Neutrophil (primary cell): ENCODE data around the gene LGALS4.
A peak's percentile ranks its signal among the peaks of the same experiment; 100 is the strongest.

ENCODE experiments used
- H3K27ac ChIP-seq: fragments of 200-600 bp; sonication (generic); 2 replicates; pipeline ENCODE4 v1.5.1; 2016; ENCODE audit warnings: mild to moderate bottlenecking, moderate library complexity
- H3K27me3 ChIP-seq: fragments of 200-600 bp; sonication (generic); 2 replicates; pipeline ENCODE4 v1.6.0; 2016; ENCODE audit warnings: mild to moderate bottlenecking
- H3K36me3 ChIP-seq: fragments of 200-600 bp; sonication (generic); 2 replicates; pipeline ENCODE4 v1.5.1; 2017
- H3K4me1 ChIP-seq, 2 experiments: fragments of 200-600 bp in 1 of 2; sonication (generic) in 1 of 2; 1 replicate in 1 of 2; 2 replicates in 1 of 2; pipeline versions ENCODE4 v1.5.1 to v1.6.1; 2013 to 2016; ENCODE audit warnings: low read depth in 1 of 2, low read length in 1 of 2, mild to moderate bottlenecking in 1 of 2, moderate library complexity in 1 of 2; ENCODE audit not compliant: control insufficient read depth in 1 of 2, insufficient read depth in 1 of 2
- H3K4me3 ChIP-seq, 2 experiments: fragments of 200-600 bp in 1 of 2; sonication (generic) in 1 of 2; 1 replicate in 1 of 2; 2 replicates in 1 of 2; pipeline ENCODE4 v1.5.1; 2013 to 2016; ENCODE audit warnings: low read depth in 1 of 2, low read length in 1 of 2, mild to moderate bottlenecking in 1 of 2, moderate library complexity in 1 of 2
- H3K9me3 ChIP-seq: fragments of 200-600 bp; sonication (generic); 2 replicates; pipeline ENCODE4 v1.5.1; 2016
- CTCF ChIP-seq: fragments of 200-600 bp; sonication (generic); IDR thresholded peaks from 2 replicates; pipeline ENCODE4 v1.5.1; 2016; ENCODE audit warnings: antibody characterized with exemption

The LGALS4 gene

DNA sequence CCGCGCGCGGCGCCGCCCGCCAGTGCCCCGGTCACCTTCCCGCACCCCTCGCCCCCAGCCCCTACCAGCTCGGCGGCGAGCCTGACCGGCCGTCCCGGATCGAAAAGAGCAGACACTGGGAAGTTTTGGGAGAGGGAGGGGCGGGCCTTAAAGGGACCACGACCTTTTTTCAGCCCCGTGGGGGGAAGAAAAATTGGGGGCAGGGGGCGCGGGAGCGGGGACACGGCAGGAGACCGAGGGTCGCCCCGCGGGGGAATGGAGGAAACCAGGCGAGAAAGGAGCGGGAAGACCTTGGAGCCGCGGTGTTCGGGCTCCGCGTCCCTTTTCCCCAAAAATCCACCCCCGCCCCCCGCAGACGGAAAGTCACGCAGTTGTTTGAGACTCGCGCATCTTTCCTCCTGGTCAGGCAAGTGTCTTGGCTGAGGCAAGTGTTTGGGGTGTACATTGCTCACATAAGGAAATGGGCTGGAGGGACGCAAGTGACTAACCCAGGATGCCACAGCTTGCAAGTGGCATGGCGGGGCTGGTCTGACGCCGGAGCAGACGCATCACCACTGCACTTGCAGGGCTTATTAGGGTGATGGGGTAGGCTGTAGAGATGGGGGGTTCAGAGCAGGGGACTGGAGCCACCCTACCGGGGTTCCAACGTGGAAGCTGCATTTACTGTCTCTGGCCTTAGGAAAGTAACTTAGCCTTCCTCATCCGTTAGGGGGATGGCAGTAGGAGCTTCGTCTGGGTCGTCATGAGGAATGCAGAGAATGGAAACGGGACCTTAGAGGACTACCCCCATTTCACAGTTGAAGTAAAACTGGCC, 39.7 kb upstream of the LGALS4 start:
- Histone ChIP-seq H3K27me3 (peaks cover 17% of the 10 kb centered on the region), H3K4me3 (peak overlapping the region; percentile 80 to 90), H3K36me3 (peaks cover 6% of the 10 kb centered on the region), H3K4me1 (peaks cover 34% of the 10 kb centered on the region in 2 experiments), H3K27ac (peak overlapping the region; percentile 100), H3K9me3 (no peaks in the 10 kb centered on the region)
- no peak for TF ChIP-seq CTCF

DNA sequence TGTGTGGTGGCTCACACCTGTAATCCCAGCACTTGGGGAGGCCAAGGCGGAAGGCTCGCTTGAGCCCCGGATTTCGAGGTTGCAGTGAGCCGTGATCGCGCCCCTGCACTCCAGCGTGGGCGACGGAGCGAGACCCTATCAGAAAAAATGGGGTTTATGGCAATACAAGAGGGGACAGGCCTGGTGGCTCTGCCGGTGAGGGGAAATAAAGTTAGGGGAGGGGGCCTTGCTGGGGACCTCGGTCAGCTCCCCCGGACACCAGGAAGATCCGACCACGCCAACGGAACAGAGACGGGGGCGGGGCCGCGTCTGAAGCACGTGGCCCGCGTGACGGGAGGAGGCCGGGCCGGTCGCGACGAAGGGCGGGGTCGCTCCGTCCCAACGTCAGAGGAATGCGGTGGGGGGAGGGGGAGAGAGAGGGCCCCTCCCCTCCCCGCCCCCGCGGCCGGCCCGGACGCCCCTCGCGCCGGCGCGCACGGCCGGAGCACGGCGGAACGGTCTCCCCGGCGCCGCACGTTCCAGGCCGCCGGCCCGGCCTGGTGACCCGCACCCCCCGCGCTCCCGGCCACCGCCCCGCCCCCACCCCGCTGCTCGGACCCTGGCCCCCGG, 39.0 kb upstream of the LGALS4 start:
- no peaks in the 10 kb centered on the region for H3K9me3 ChIP-seq
- no peak for TF ChIP-seq CTCF
- peak overlapping the region; percentile 80 to 90 for H3K4me3 ChIP-seq
- H3K27me3 ChIP-seq: peaks cover 10% of the 10 kb centered on the region
- peak overlapping the region; percentile 100 for H3K27ac ChIP-seq
- H3K4me1 ChIP-seq: peaks cover 34 to 35% of the 10 kb centered on the region in 2 experiments
- peaks cover 14% of the 10 kb centered on the region for H3K36me3 ChIP-seq

DNA sequence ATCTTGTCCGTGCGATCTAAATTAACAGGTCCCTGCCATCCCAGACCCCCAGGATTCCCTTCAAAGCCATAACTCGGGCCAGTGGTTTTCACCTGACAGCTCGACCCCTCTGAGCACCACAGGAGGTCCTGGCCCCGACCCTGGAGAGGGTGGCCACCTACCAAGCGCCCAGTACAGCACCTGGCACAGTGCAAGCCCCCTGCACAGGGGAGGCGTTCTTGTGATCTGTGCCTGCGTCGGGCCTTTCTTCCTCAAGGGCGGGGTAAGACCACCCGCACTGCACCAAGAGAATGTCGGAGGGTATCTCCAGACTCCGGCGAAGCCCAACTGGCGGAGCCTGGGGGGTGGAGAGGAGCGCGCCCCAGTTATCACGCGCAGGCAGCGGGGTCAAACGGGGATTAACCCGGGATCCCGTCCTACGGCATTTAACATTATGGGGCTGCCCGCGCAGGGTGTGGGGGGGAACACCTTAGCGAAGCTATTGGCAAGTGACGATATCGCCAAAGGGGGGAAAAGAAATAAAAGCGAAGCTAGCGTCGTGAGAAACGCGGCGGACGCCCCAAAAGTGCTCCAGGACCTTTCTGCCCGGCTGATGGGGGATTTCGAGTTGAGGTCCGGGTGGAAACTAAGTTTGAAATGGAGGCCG, 38.4 kb upstream of the LGALS4 start:
- Histone ChIP-seq H3K27ac (peak overlapping the region; percentile 100), H3K36me3 (peaks cover 20% of the 10 kb centered on the region), H3K4me1 (peaks cover 34 to 35% of the 10 kb centered on the region in 2 experiments), H3K4me3 (peak overlapping the region; percentile 80 to 90), H3K9me3 (no peaks in the 10 kb centered on the region), H3K27me3 (peaks cover 4% of the 10 kb centered on the region)
- no peak for TF ChIP-seq CTCF

DNA sequence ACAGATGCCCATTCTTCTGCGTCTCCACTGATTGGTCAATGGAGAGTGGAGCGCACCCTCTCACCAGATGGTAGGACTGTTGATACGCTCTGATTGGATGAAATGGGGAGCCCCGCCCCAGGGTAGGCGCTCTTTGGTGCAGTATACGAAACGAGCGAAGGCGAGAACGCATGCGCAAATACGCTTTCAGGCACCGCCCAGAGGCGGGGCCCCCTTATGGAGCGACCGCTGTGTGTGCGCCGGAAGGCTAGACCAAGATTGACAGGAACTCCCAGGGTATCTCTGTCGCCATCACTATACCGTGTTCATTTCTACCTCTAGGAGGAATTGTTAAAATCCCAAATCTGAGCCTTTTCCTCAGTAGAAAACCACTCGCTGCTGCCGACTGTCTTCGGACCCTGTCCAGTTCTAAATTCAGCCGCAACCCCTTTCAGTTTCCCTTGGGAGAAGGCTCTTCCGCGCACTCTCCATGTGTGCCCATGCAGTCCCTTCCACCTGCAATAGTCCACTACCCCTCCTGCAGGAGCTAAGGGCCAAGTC, 37.8 kb upstream of the LGALS4 start:
- Histone ChIP-seq H3K4me3 (peak overlapping the region; percentile 80 to 90), H3K9me3 (no peaks in the 10 kb centered on the region), H3K36me3 (peaks cover 26% of the 10 kb centered on the region), H3K27me3 (no peaks in the 10 kb centered on the region), H3K4me1 (peaks cover 34 to 35% of the 10 kb centered on the region in 2 experiments), H3K27ac (peak overlapping the region; percentile 100)
- peak; percentile 42 for TF ChIP-seq CTCF

- no peaks in the 10 kb centered on the region for H3K27me3 ChIP-seq
- H3K9me3 ChIP-seq: no peaks in the 10 kb centered on the region
- peak within 1 kb of the TSS; percentile 100 for H3K27ac ChIP-seq
- H3K36me3 ChIP-seq: peaks cover 31% of the 10 kb centered on the region
- peak within 1 kb of the TSS; percentile 80 to 90 for H3K4me3 ChIP-seq
- TF ChIP-seq CTCF: peak; percentile 53
- H3K4me1 ChIP-seq: peaks cover 34 to 35% of the 10 kb centered on the region in 2 experiments
Observed at GRCh38 chr19:38849860-38850435, 37.2 kb upstream of the LGALS4 start, which contains the start of gene HNRNPL. TSS of gene HNRNPL (minus strand) at chr19:38849986. CDS start at chr19:38849966, 20 bp downstream.
